ENCODE measurements around the gene KLHL2.
"Not testable (repeated sequence)": the region's sequence is repeated elsewhere in the genome, so short reads cannot be mapped to it uniquely, and the experiment has no call there.

GRCh38 chr4:165256074-165256659 is 48.8 kb downstream of the KLHL2 start:
- TF ChIP-seq, protein P1, sequence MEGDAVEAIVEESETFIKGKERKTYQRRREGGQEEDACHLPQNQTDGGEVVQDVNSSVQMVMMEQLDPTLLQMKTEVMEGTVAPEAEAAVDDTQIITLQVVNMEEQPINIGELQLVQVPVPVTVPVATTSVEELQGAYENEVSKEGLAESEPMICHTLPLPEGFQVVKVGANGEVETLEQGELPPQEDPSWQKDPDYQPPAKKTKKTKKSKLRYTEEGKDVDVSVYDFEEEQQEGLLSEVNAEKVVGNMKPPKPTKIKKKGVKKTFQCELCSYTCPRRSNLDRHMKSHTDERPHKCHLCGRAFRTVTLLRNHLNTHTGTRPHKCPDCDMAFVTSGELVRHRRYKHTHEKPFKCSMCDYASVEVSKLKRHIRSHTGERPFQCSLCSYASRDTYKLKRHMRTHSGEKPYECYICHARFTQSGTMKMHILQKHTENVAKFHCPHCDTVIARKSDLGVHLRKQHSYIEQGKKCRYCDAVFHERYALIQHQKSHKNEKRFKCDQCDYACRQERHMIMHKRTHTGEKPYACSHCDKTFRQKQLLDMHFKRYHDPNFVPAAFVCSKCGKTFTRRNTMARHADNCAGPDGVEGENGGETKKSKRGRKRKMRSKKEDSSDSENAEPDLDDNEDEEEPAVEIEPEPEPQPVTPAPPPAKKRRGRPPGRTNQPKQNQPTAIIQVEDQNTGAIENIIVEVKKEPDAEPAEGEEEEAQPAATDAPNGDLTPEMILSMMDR (IDR thresholded peaks at IDR 0.05) = not testable (repeated sequence)
- not testable (repeated sequence) for TF ChIP-seq POLR2A (IDR thresholded peaks at IDR 0.05; ENCODE audit: low read depth); POLR2AphosphoS5 (IDR thresholded peaks at IDR 0.05); EP300 (IDR thresholded peaks at IDR 0.05)
